IMR-90 (cell line): ENCODE measurements around the gene ADGRF1. TPM values are rescaled to one million over a fixed set of nuclear protein-coding genes. Genes with fewer than 3 reads are reported as not detected.

Experiments used
- ATAC-seq: fragments of 200-7000 bp; cut with Tn5 transposase; 2 replicates; pipeline ENCODE4 v1.9.1; 2020; ENCODE audit warnings: low read depth, mild to moderate bottlenecking, moderate library complexity
- BruUV-seq: library from RNA; stranded (reverse); fragments of 400-500 nt; replicated peaks from 2 replicates; lab custom pipeline; 2021; lab: Mats Ljungman, UMichigan
- CTCF ChIA-PET: fragments of 300-600 bp; formaldehyde crosslinking; extraction: SDS; loops from one replicate; lab custom pipeline; 2021; ENCODE audit warnings: antibody characterized with exemption; lab: Yijun Ruan, JAX
- POLR2A ChIA-PET: fragments of 300-600 bp; sonication (Branson Sonifier 250); formaldehyde crosslinking; loops from one replicate; lab custom pipeline; 2022; ENCODE audit warnings: antibody characterized with exemption; ENCODE audit not compliant: unreplicated experiment; lab: Charles Lee
- DNase-seq: peaks from one replicate; pipeline ENCODE4 v3.0.0; 2013
- H2AFZ ChIP-seq: replicated peaks from 2 replicates; pipeline ENCODE3; 2013; ENCODE audit warnings: low read length, mild to moderate bottlenecking; ENCODE audit not compliant: poor library complexity
- H2AK5ac ChIP-seq: 2 replicates; pipeline ENCODE4 v1.6.1; 2013; ENCODE audit warnings: low read depth, low read length, inconsistent platforms
- H2AK9ac ChIP-seq: replicated peaks from 2 replicates; pipeline ENCODE3; 2013; ENCODE audit warnings: mild to moderate bottlenecking, low read depth, low read length, moderate library complexity; ENCODE audit not compliant: poor library complexity
- H2BK120ac ChIP-seq: 2 replicates; pipeline ENCODE4 v1.6.1; 2013; ENCODE audit warnings: low read depth, low read length, inconsistent platforms
- H2BK15ac ChIP-seq: 3 replicates; pipeline ENCODE4 v1.6.1; 2013; ENCODE audit warnings: low read depth, low read length, inconsistent platforms
- H2BK20ac ChIP-seq: 2 replicates; pipeline ENCODE4 v1.6.1; 2013; ENCODE audit warnings: low read depth, mild to moderate bottlenecking, inconsistent platforms, low read length, moderate library complexity
- H2BK5ac ChIP-seq: 2 replicates; pipeline ENCODE4 v1.6.1; 2013; ENCODE audit warnings: mild to moderate bottlenecking, low read depth, low read length, inconsistent platforms; ENCODE audit not compliant: poor library complexity, severe bottlenecking
- H3K14ac ChIP-seq: replicated peaks from 2 replicates; pipeline ENCODE4 v1.6.1; 2013; ENCODE audit warnings: low read depth, low read length, inconsistent platforms
- H3K18ac ChIP-seq: 2 replicates; pipeline ENCODE4 v1.6.1; 2013; ENCODE audit warnings: low read depth, low read length, control low read depth
- H3K23ac ChIP-seq: 2 replicates; pipeline ENCODE4 v1.6.1; 2013; ENCODE audit warnings: low read depth, low read length, inconsistent platforms
- H3K27ac ChIP-seq: 2 replicates; pipeline ENCODE4 v1.5.1; 2013; ENCODE audit warnings: mild to moderate bottlenecking, control low read depth, low read length; ENCODE audit not compliant: insufficient read depth
- H3K27me3 ChIP-seq: 2 replicates; pipeline ENCODE4 v1.6.1; 2013; ENCODE audit warnings: low read length; ENCODE audit not compliant: control insufficient read depth, insufficient read depth
- H3K36me3 ChIP-seq: 2 replicates; pipeline ENCODE4 v1.6.1; 2013; ENCODE audit warnings: low read length, mixed read lengths; ENCODE audit not compliant: control insufficient read depth, insufficient read depth
- H3K4ac ChIP-seq: 2 replicates; pipeline ENCODE4 v1.6.1; 2013; ENCODE audit warnings: low read depth, low read length, inconsistent platforms
- H3K4me1 ChIP-seq: 2 replicates; pipeline ENCODE4 v1.6.1; 2013; ENCODE audit warnings: low read length, mixed read lengths; ENCODE audit not compliant: control insufficient read depth, insufficient read depth
- H3K4me2 ChIP-seq: 2 replicates; pipeline ENCODE4 v1.6.1; 2013; ENCODE audit warnings: low read depth, mild to moderate bottlenecking, control low read depth, low read length, moderate library complexity
- H3K4me3 ChIP-seq: 2 replicates; pipeline ENCODE4 v1.5.1; 2013; ENCODE audit warnings: low read depth, mild to moderate bottlenecking, control low read depth, low read length, moderate library complexity; ENCODE audit not compliant: insufficient read depth
- H3K56ac ChIP-seq: 2 replicates; pipeline ENCODE4 v1.6.1; 2013; ENCODE audit warnings: low read length, inconsistent platforms; ENCODE audit not compliant: insufficient read depth; ENCODE audit errors: extremely low read depth
- H3K79me1 ChIP-seq, 2 experiments: 2 replicates each; pipeline ENCODE4 v1.6.1; 2013; ENCODE audit warnings: low read length in 2 of 2, inconsistent platforms in 1 of 2, low read depth in 1 of 2
- H3K9ac ChIP-seq: 2 replicates; pipeline ENCODE4 v1.6.1; 2013; ENCODE audit warnings: low read depth, low read length, control low read depth
- H3K9me1 ChIP-seq: 2 replicates; pipeline ENCODE4 v1.6.1; 2013; ENCODE audit warnings: low read length, inconsistent platforms; ENCODE audit not compliant: insufficient read depth
- H3K9me3 ChIP-seq: 2 replicates; pipeline ENCODE4 v1.6.1; 2013; ENCODE audit warnings: low read length; ENCODE audit not compliant: control insufficient read depth, insufficient read depth
- H4K20me1 ChIP-seq: 2 replicates; pipeline ENCODE4 v1.6.1; 2013; ENCODE audit warnings: low read length, inconsistent platforms; ENCODE audit not compliant: insufficient read depth
- H4K5ac ChIP-seq: 2 replicates; pipeline ENCODE4 v1.6.1; 2013; ENCODE audit warnings: mild to moderate bottlenecking, low read depth, low read length, control low read depth
- H4K8ac ChIP-seq, 2 experiments: 2 replicates each; pipeline ENCODE4 v1.6.1; 2013; ENCODE audit warnings: low read depth in 2 of 2, low read length in 2 of 2, control low read depth in 1 of 2, inconsistent platforms in 1 of 2
- H4K91ac ChIP-seq: 2 replicates; pipeline ENCODE4 v1.6.1; 2013; ENCODE audit warnings: low read depth, low read length, inconsistent platforms; ENCODE audit not compliant: insufficient read depth
- BHLHE40 ChIP-seq: fragments of 150-350 bp; IDR thresholded peaks from 2 replicates; pipeline ENCODE4 v1.6.1; 2016; ENCODE audit warnings: mild to moderate bottlenecking, low read depth, low read length
- FOS ChIP-seq: fragments of 150-350 bp; IDR thresholded peaks from 2 replicates; pipeline ENCODE4 v1.6.1; 2016; ENCODE audit warnings: low read depth, low read length
- RAD21 ChIP-seq: IDR thresholded peaks from 2 replicates; pipeline ENCODE4 v1.6.1; 2012; ENCODE audit warnings: low read length, improper control_type of control experiment
- WGBS, 2 experiments: methylation state at CpG; one replicate each; pipeline versions ENCODE4 v1.1.5 to v1.1.7; 2013; ENCODE audit warnings: missing lambda C conversion rate in 2 of 2; ENCODE audit not compliant: insufficient read length in 1 of 2; ENCODE audit errors: extremely low coverage in 2 of 2; 5-methylcytosine and 5-hydroxymethylcytosine counted together
- dilution Hi-C: fragments of 300-500 bp; cut with HindIII; formaldehyde crosslinking; loops from one replicate; pipeline ENCODE4 v1.14.3; 2018; ENCODE audit warnings: low sequenced_read_pairs; ENCODE audit not compliant: unreplicated experiment
- in situ Hi-C: fragments of 300-500 bp; cut with MboI; formaldehyde crosslinking; loops from 3 replicates; pipeline ENCODE4 v1.14.3; 2019; ENCODE audit warnings: low sequenced_read_pairs, inconsistent platforms, mixed read lengths
- intact Hi-C: fragments of 100-400 bp; cut with micrococcal nuclease; formaldehyde crosslinking; loops from 2 replicates; pipeline ENCODE4 v1.10.0; 2022
- polyA plus RNA-seq, 3 experiments: library from polyadenylated mRNA; depleted of rRNA; stranded (reverse); fragments of >200 nt; gene quantifications; 2 replicates each; pipeline ENCODE4 v1.2.3, GENCODE V29; 2012; ENCODE audit warnings: low replicate concordance in 1 of 3
- total RNA-seq: library from RNA; depleted of rRNA; stranded (reverse); fragments of >200 nt; gene quantifications from 2 replicates; pipeline ENCODE4 v1.2.3, GENCODE V29; 2012

The ADGRF1 gene
- total and polyA plus RNA-seq, 2 of the 4 experiments (the other 2 are of a cell fraction), result not detected

DNA sequence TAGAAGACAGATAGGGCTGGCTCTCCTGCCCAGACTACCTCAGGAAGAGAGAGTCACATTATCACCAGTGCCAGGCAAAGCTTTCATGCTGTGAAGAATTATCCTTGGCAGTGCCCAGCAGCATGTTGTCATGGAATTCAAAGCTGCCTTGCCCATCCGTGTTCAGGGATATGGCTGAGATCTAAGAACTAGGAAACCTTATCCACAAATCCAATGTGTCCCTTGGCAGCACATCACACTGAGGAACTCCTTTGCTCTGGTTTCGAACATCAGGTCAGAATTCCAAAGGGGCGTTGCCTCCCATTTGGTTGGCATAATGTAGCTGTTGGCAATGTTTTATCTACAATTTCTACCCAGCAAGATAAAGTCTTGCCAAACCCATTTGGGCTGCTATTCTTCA, 52.7 kb downstream of the ADGRF1 start:
- intact Hi-C loops (no loop called here), dilution Hi-C loops (no loop called here), in situ Hi-C loops (no loop called here)
- DNase-seq (no peak), ATAC-seq (no peak)
- Histone ChIP-seq H3K18ac (no peak overlapping the region), H3K27ac (no peak overlapping the region), H2AFZ (no peak overlapping the region), H3K27me3 (no peaks in the 10 kb centered on the region; the same call in 1 of the 2 replicates), H3K4me3 (no peak overlapping the region), H3K4ac (no peak overlapping the region), H4K8ac (no peak overlapping the region), H2BK15ac (no peak overlapping the region), H2AK9ac (no peak overlapping the region), H4K91ac (no peak overlapping the region), H3K9me3 (no peaks in the 10 kb centered on the region), H2AK5ac (no peak overlapping the region), H3K79me1 (no peaks in the 10 kb centered on the region), H4K20me1 (no peaks in the 10 kb centered on the region), H3K9me1 (no peaks in the 10 kb centered on the region), H3K14ac (no peak overlapping the region), H3K4me1 (no peaks in the 10 kb centered on the region), H2BK5ac (no peak overlapping the region), H3K9ac (no peak overlapping the region), H3K36me3 (no peaks in the 10 kb centered on the region), H3K4me2 (no peak overlapping the region), H4K5ac (no peak overlapping the region), H2BK20ac (no peak overlapping the region), H3K56ac (no peak overlapping the region), H2BK120ac (no peak overlapping the region), H3K23ac (no peak overlapping the region)
- ChIA-PET POLR2A (no interaction called here), CTCF (no interaction called here)
- no TSS peak for BruUV-seq
- no peak for TF ChIP-seq FOS
- no peak for TF ChIP-seq BHLHE40
- no peak for TF ChIP-seq RAD21
- WGBS, 2 experiments, result no CpG with 5 or more reads among the region's 3 CpGs
